ENCODE results near the gene CAPG.
A peak's percentile ranks its signal among the peaks of the same experiment; 100 is the strongest.

Gene CAPG

GRCh38 chr2:85409845-85410583, at the start of gene CAPG:
Gene CAPG, minus strand, starts transcription at chr2:85410366. Its CDS starts 8,221 bp downstream, at chr2:85402145.
- no peak within 1 kb of the TSS for H3K27ac ChIP-seq (ENCODE audit: low read length)
- no peaks in the 10 kb centered on the region for H3K36me3 ChIP-seq (ENCODE audit: control insufficient read depth, insufficient read depth, low read length)
- peaks cover 12% of the 10 kb centered on the region for H3K4me1 ChIP-seq (ENCODE audit: control insufficient read depth, insufficient read depth, low read length)
- H3K27me3 ChIP-seq (ENCODE audit: control insufficient read depth, insufficient read depth, low read length), result no peaks in the 10 kb centered on the region
- no peaks in the 10 kb centered on the region for H3K9me3 ChIP-seq (ENCODE audit: control insufficient read depth, insufficient read depth, low read length)
- WGBS (ENCODE audit: insufficient coverage, insufficient read length), result no CpG with 5 or more reads among the region's 12 CpGs
- no peak for DNase-seq (ENCODE audit: low read depth, low spot score)
- no peak within 1 kb of the TSS for H3K4me3 ChIP-seq (ENCODE audit: low read length)

GRCh38 chr2:85459771-85460170, 49.6 kb upstream of the CAPG start:
- Histone ChIP-seq H3K4me3 (ENCODE audit: low read length) (no peak overlapping the region), H3K36me3 (ENCODE audit: control insufficient read depth, insufficient read depth, low read length) (no peaks in the 10 kb centered on the region), H3K9me3 (ENCODE audit: control insufficient read depth, insufficient read depth, low read length) (no peaks in the 10 kb centered on the region), H3K27me3 (ENCODE audit: control insufficient read depth, insufficient read depth, low read length) (no peaks in the 10 kb centered on the region), H3K27ac (ENCODE audit: low read length) (no peak overlapping the region), H3K4me1 (ENCODE audit: control insufficient read depth, insufficient read depth, low read length) (peaks cover 13% of the 10 kb centered on the region; the same call in 1 of the 2 replicates)
- WGBS (ENCODE audit: insufficient coverage, insufficient read length), result no CpG with 5 or more reads among the region's 1 CpG
- DNase-seq (ENCODE audit: low read depth, low spot score), result no peak

GRCh38 chr2:85458601-85459563, 48.7 kb upstream of the CAPG start:
- Histone ChIP-seq H3K36me3 (ENCODE audit: control insufficient read depth, insufficient read depth, low read length) (no peaks in the 10 kb centered on the region), H3K4me3 (ENCODE audit: low read length) (no peak overlapping the region), H3K9me3 (ENCODE audit: control insufficient read depth, insufficient read depth, low read length) (no peaks in the 10 kb centered on the region), H3K27ac (ENCODE audit: low read length) (no peak overlapping the region), H3K4me1 (ENCODE audit: control insufficient read depth, insufficient read depth, low read length) (peaks cover 13% of the 10 kb centered on the region; the same call in 1 of the 2 replicates), H3K27me3 (ENCODE audit: control insufficient read depth, insufficient read depth, low read length) (no peaks in the 10 kb centered on the region)
- no CpG with 5 or more reads among the region's 12 CpGs for WGBS (ENCODE audit: insufficient coverage, insufficient read length)
- peak; percentile 41 for DNase-seq (ENCODE audit: low read depth, low spot score)

GRCh38 chr2:85457877-85458316, 47.7 kb upstream of the CAPG start:
- no peaks in the 10 kb centered on the region for H3K36me3 ChIP-seq (ENCODE audit: control insufficient read depth, insufficient read depth, low read length)
- no peak for DNase-seq (ENCODE audit: low read depth, low spot score)
- no peak overlapping the region for H3K27ac ChIP-seq (ENCODE audit: low read length)
- no peak overlapping the region for H3K4me3 ChIP-seq (ENCODE audit: low read length)
- no peaks in the 10 kb centered on the region for H3K9me3 ChIP-seq (ENCODE audit: control insufficient read depth, insufficient read depth, low read length)
- peaks cover 13% of the 10 kb centered on the region; the same call in 1 of the 2 replicates for H3K4me1 ChIP-seq (ENCODE audit: control insufficient read depth, insufficient read depth, low read length)
- H3K27me3 ChIP-seq (ENCODE audit: control insufficient read depth, insufficient read depth, low read length), result no peaks in the 10 kb centered on the region
- WGBS (ENCODE audit: insufficient coverage, insufficient read length), result no CpG with 5 or more reads among the region's 6 CpGs

- Histone ChIP-seq H3K4me1 (ENCODE audit: control insufficient read depth, insufficient read depth, low read length) (peaks cover 13% of the 10 kb centered on the region; the same call in 1 of the 2 replicates), H3K4me3 (ENCODE audit: low read length) (no peak overlapping the region), H3K36me3 (ENCODE audit: control insufficient read depth, insufficient read depth, low read length) (no peaks in the 10 kb centered on the region), H3K27ac (ENCODE audit: low read length) (no peak overlapping the region), H3K27me3 (ENCODE audit: control insufficient read depth, insufficient read depth, low read length) (no peaks in the 10 kb centered on the region), H3K9me3 (ENCODE audit: control insufficient read depth, insufficient read depth, low read length) (no peaks in the 10 kb centered on the region)
- no peak for DNase-seq (ENCODE audit: low read depth, low spot score)
- whole genome bisulfite sequencing (ENCODE audit: insufficient coverage, insufficient read length), result no CpG with 5 or more reads among the region's 5 CpGs
These were observed 46.9 kb upstream of the CAPG start for GRCh38 chr2:85457043-85457442.

GRCh38 chr2:85455552-85456090, 45.5 kb upstream of the CAPG start:
- Histone ChIP-seq H3K4me3 (ENCODE audit: low read length) (no peak overlapping the region), H3K36me3 (ENCODE audit: control insufficient read depth, insufficient read depth, low read length) (no peaks in the 10 kb centered on the region), H3K27ac (ENCODE audit: low read length) (no peak overlapping the region), H3K4me1 (ENCODE audit: control insufficient read depth, insufficient read depth, low read length) (peaks cover 13% of the 10 kb centered on the region; the same call in 1 of the 2 replicates), H3K27me3 (ENCODE audit: control insufficient read depth, insufficient read depth, low read length) (no peaks in the 10 kb centered on the region), H3K9me3 (ENCODE audit: control insufficient read depth, insufficient read depth, low read length) (no peaks in the 10 kb centered on the region)
- no peak for DNase-seq (ENCODE audit: low read depth, low spot score)
- WGBS (ENCODE audit: insufficient coverage, insufficient read length), result no CpG with 5 or more reads among the region's 1 CpG

GRCh38 chr2:85453571-85453970, 43.4 kb upstream of the CAPG start:
- DNase-seq (ENCODE audit: low read depth, low spot score), result no peak
- Histone ChIP-seq H3K36me3 (ENCODE audit: control insufficient read depth, insufficient read depth, low read length) (no peaks in the 10 kb centered on the region), H3K4me1 (ENCODE audit: control insufficient read depth, insufficient read depth, low read length) (peaks cover 11% of the 10 kb centered on the region; the same call in 1 of the 2 replicates), H3K9me3 (ENCODE audit: control insufficient read depth, insufficient read depth, low read length) (no peaks in the 10 kb centered on the region), H3K4me3 (ENCODE audit: low read length) (no peak overlapping the region), H3K27me3 (ENCODE audit: control insufficient read depth, insufficient read depth, low read length) (no peaks in the 10 kb centered on the region), H3K27ac (ENCODE audit: low read length) (no peak overlapping the region)
- no CpG with 5 or more reads among the region's 7 CpGs for WGBS (ENCODE audit: insufficient coverage, insufficient read length)

GRCh38 chr2:85452237-85452636, 42.1 kb upstream of the CAPG start:
- Histone ChIP-seq H3K4me1 (ENCODE audit: control insufficient read depth, insufficient read depth, low read length) (peaks cover 6% of the 10 kb centered on the region; the same call in 1 of the 2 replicates), H3K36me3 (ENCODE audit: control insufficient read depth, insufficient read depth, low read length) (no peaks in the 10 kb centered on the region), H3K27ac (ENCODE audit: low read length) (no peak overlapping the region), H3K9me3 (ENCODE audit: control insufficient read depth, insufficient read depth, low read length) (no peaks in the 10 kb centered on the region), H3K27me3 (ENCODE audit: control insufficient read depth, insufficient read depth, low read length) (no peaks in the 10 kb centered on the region), H3K4me3 (ENCODE audit: low read length) (no peak overlapping the region)
- DNase-seq (ENCODE audit: low read depth, low spot score), result no peak
- WGBS (ENCODE audit: insufficient coverage, insufficient read length), result no CpG with 5 or more reads among the region's 1 CpG

GRCh38 chr2:85449214-85449588, 39.0 kb upstream of the CAPG start:
- Histone ChIP-seq H3K36me3 (ENCODE audit: control insufficient read depth, insufficient read depth, low read length) (no peaks in the 10 kb centered on the region), H3K27me3 (ENCODE audit: control insufficient read depth, insufficient read depth, low read length) (no peaks in the 10 kb centered on the region), H3K9me3 (ENCODE audit: control insufficient read depth, insufficient read depth, low read length) (no peaks in the 10 kb centered on the region), H3K4me3 (ENCODE audit: low read length) (no peak overlapping the region), H3K4me1 (ENCODE audit: control insufficient read depth, insufficient read depth, low read length) (no peaks in the 10 kb centered on the region), H3K27ac (ENCODE audit: low read length) (no peak overlapping the region)
- no CpG with 5 or more reads among the region's 7 CpGs for WGBS (ENCODE audit: insufficient coverage, insufficient read length)
- no peak for DNase-seq (ENCODE audit: low read depth, low spot score)

- WGBS (ENCODE audit: insufficient coverage, insufficient read length), result no CpG with 5 or more reads among the region's 8 CpGs
- no peak for DNase-seq (ENCODE audit: low read depth, low spot score)
- H3K27ac ChIP-seq (ENCODE audit: low read length), result no peak overlapping the region
These were observed 38.5 kb upstream of the CAPG start for GRCh38 chr2:85448461-85449213.

More at GRCh38 chr2:85448461-85449213, 38.5 kb upstream of the CAPG start:
- Histone ChIP-seq H3K4me1 (ENCODE audit: control insufficient read depth, insufficient read depth, low read length) (no peaks in the 10 kb centered on the region), H3K36me3 (ENCODE audit: control insufficient read depth, insufficient read depth, low read length) (no peaks in the 10 kb centered on the region), H3K4me3 (ENCODE audit: low read length) (no peak overlapping the region), H3K9me3 (ENCODE audit: control insufficient read depth, insufficient read depth, low read length) (no peaks in the 10 kb centered on the region), H3K27me3 (ENCODE audit: control insufficient read depth, insufficient read depth, low read length) (no peaks in the 10 kb centered on the region)

Data from iPS DF 6.9 (cell line).